GM12891 (cell line): ENCODE data around the gene CLUH.

Experiments used
- DNase-seq: peaks from one replicate; pipeline ENCODE4 v3.0.0; 2011; ENCODE audit warnings: low spot score; ENCODE audit not compliant: insufficient read length
- FAIRE-seq: peaks from 2 replicates; lab custom pipeline; 2011; peaks lifted over from hg19 to GRCh38; lab: Jason Lieb, UNC
- PAX5 ChIP-seq: IDR thresholded peaks from 2 replicates; pipeline ENCODE4 v1.6.1; 2011; ENCODE audit warnings: low read length, moderate library complexity, mild to moderate bottlenecking; ENCODE audit not compliant: insufficient read depth, severe bottlenecking
- POLR2A ChIP-seq: IDR thresholded peaks from 2 replicates; pipeline ENCODE4 v1.6.1; 2011; ENCODE audit warnings: low read depth, low read length, control low read depth
- POLR2AphosphoS5 ChIP-seq: IDR thresholded peaks from 2 replicates; pipeline ENCODE4 v1.6.1; 2011; ENCODE audit warnings: low read depth, low read length, control low read depth
- POU2F2 ChIP-seq: IDR thresholded peaks from 2 replicates; pipeline ENCODE4 v1.6.1; 2011; ENCODE audit warnings: low read depth, mild to moderate bottlenecking, control low read depth, low read length, moderate library complexity
- SPI1 ChIP-seq: IDR thresholded peaks from 2 replicates; pipeline ENCODE4 v1.6.1; 2011; ENCODE audit warnings: low read depth, low read length, control low read depth
- TAF1 ChIP-seq: IDR thresholded peaks from 2 replicates; pipeline ENCODE4 v1.6.1; 2011; ENCODE audit warnings: low read depth, low read length, control low read depth

Gene CLUH

DNA sequence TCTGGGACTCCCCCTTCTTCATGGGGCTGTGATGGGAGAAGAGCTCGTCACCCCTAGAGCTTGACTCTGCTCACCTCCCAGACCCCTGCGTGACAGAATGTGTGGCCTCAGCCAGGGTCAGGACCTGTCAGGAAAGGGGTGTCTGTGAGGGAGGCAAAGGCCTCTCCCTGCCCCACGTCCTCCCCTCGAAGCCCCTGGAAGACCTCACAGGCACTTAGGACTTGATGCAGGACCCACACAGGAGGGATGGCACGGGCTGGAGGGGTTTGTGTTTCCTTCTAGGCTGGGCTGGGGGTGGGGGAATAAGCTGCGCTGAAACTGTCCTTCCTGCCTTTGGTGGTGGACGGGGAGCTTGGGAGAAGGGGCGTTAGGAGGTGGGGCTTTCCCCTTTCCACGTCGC, 11.0 kb upstream of the CLUH start:
- TF ChIP-seq POLR2AphosphoS5, result no peak
- no peak for TF ChIP-seq POU2F2
- no peak for TF ChIP-seq PAX5
- TF ChIP-seq TAF1, result no peak
- no peak for TF ChIP-seq POLR2A
- TF ChIP-seq SPI1, result no peak
- DNase-seq (no peak), FAIRE-seq (no peak)

DNA sequence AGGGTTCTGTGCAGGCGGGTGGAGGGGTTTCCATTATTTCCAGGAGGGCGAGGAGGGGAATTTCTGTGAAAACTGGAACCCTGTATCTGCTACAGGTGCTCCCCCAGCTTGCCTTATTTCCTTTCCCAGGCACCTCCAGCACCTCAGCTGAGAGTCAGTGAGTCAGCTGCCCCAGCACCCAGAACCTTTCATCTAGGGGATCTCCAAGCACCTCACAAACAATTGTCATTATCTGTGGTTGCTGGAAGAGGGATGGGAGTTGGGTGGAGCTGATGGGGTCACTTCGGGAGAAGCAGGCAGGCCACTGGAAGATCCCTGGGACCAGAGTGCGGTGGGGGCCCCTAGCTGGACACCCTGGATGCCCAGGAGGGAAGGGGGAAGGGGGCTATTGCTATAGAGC, 10.0 kb upstream of the CLUH start:
- FAIRE-seq (no peak), DNase-seq (no peak)
- TF ChIP-seq PAX5 (no peak), TAF1 (no peak)

DNA sequence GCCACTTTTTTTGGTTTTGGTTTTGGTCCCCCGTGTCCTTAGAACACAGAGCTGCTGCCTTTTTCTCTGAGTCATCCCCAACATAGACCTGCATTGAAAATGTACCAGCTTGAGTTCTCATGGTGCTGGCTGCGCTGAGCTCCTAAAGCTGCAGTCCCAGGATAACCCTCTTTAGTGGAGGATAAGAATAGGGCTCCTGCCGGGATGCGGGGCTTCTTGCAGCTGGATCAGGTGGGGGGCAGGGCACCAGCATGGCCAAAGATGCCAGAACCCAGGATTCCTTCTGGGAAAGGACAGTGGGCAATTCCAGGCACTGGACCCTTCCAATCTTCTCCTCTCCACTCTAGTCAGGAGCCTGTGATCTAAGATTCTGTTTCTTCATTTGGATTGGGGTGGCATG, 8.3 kb upstream of the CLUH start:
- TF ChIP-seq POU2F2 (no peak), PAX5 (no peak), POLR2A (no peak), SPI1 (no peak), POLR2AphosphoS5 (no peak), TAF1 (no peak)
- no peak for FAIRE-seq
- no peak for DNase-seq

DNA sequence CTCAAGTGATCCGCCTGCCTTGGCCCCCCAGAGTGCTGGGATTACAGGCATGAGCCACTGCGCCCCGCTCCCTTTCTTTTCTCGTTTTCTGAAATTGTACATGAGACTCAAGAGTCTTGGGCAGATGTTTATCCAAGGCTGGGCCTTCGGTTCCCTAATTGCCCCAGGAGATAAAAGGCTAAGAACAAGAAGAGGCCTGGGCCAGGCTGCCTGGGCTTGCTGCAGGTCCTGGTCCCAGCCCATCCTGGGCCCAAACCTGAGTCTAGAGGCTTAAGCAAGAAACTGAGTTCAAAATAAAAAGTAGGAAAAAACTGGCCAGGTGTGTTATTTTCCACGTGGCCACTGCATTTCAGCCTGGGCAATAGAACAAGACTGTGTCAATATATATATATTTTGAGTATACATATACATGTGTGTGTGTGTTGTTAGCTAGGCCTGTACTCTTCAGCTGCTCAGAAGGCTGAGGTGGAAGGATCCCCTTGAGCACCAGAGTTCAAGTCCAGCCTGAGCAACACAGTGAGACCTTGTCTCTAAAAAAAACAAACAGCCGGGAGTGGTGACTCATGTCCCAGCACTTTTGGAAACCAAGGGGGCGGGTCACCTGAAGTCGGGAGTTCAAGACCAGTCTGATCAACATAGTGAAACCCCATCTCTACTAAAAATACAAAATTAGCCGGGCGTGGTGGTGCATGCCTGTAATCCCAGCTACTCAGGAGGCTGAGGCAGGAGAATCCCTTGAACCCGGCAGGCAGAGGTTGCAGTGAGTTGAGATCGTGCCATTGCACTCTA, 6.8 kb upstream of the CLUH start:
- DNase-seq, result no peak
- TF ChIP-seq TAF1 (no peak), POLR2A (no peak), PAX5 (no peak), POLR2AphosphoS5 (no peak), POU2F2 (no peak), SPI1 (no peak)
- no peak for FAIRE-seq

DNA sequence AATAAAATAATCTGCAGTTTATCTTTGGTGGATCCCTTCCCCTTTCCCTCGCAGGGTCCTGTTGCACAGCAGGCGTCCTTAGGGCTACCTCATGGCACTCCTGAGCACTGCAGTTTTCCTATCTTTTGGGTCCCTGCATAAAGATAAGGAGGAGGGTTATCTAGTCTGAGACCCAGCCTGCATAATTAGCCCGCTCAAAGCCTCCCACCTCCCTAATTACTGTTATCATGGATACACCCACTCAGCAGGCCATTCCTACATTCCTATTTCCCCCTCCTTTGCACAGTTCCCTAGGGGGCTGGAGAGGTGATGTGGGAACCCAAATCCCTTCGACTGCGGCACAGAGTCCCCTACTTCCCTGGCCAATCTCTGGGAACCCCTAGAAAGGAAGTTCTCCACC, 5.1 kb upstream of the CLUH start:
- FAIRE-seq, result no peak
- TF ChIP-seq PAX5, result no peak
- no peak for DNase-seq

DNA sequence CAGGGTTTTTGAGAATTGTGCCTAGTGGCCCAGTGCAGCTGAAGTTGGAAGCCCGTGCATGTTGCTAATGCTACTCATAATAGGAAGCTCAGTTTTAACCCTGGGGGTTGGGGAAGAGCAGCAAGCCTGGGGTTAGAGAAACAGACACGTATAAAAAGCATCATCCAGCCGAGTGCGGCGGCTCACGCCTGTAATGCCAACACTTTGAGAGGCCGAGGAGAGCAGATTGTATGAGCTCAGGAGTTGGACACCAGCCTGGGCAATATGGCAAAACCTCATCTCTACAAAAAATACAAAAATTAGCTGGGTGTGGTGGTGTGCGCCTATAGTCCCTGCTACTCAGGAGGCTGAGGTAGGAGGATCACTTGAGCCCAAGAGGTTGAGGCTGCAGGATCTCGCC, 2.3 kb upstream of the CLUH start:
- TF ChIP-seq PAX5 (no peak), POLR2AphosphoS5 (no peak), POLR2A (no peak), SPI1 (no peak), POU2F2 (no peak), TAF1 (no peak)
- FAIRE-seq (no peak), DNase-seq (no peak)

DNA sequence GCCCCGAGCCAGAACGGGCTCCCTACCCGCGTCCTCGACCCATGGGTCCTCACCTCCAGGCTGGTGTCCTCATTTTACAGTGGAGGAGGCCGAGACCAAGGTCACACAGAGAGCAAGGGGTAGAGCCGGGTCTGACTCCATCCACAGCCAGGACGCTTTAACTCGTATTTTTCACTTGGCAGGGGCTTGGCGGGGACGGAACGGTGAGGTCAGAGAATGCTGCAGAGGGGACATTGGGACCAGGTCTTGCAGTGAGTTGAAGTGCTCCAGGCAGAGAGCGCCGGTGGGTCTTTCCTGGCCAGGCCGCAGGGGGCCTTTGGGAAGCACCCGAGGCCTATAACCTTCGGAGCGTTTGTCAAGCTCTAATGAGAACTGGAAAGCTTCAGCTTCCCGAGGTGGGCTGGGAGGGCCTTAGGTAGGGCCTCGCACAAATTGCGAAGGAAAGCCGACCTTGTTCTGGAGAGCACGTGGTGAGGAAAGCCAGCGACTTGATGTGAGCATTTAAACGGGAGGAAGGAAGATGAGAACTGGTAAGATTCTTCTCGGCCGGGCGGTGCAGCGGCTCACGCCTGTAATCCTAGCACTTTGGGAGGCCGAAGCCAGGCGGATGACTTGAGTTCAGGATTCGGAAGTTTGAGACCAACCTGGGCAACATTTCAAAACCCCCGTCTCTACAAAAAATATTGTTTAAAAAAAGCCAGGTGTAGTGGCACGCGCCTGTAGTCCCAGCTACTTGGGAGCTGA, 908 bp upstream of the CLUH start:
- FAIRE-seq, result no peak
- TF ChIP-seq SPI1, result no peak
- TF ChIP-seq TAF1, result no peak
- no peak for TF ChIP-seq PAX5
- no peak for TF ChIP-seq POLR2A
- no peak for DNase-seq

DNA sequence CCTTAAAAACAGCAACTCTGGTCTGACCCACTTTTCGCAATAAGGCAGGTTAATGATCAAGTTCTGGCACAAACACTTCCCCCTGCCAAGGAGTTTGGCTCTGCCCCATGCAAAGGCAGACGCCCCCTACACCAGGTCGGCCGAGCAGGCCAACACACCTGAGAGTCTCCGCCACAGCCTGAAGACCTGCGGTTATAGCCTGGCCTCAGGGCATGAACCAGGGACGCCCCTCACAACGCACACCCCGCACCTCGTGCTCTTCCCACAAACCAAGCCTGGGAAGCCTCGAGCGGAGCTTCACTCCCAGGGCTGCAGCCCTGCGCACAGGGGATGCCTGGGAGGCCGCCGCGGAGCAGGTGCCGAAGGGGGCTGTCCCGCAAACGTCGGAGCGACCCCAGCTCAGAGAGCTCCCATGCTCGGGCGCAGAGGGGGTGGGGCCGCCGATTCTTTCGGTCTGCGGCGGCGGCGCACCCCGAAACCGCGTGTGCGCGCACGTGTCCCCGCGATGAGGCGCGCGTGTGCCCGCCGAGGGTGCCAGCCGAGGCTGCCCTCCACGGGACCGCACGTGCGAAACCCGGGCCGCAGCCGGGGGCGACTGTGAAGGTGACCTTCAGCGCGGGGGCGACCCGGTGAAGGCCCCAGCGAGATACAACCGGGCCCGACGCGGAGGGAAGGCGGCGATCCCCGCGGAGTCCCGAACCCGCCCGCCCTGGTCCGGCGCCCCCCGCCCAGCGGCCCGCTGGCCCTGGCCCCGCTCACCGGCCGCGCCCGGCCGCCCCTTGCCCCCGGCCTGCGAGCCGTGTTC, 559 bp downstream of the CLUH start:
- FAIRE-seq (peak; percentile 80), DNase-seq (no peak)
- TF ChIP-seq POLR2AphosphoS5 (no peak), SPI1 (no peak), PAX5 (no peak), POU2F2 (no peak), POLR2A (no peak), TAF1 (no peak)

DNA sequence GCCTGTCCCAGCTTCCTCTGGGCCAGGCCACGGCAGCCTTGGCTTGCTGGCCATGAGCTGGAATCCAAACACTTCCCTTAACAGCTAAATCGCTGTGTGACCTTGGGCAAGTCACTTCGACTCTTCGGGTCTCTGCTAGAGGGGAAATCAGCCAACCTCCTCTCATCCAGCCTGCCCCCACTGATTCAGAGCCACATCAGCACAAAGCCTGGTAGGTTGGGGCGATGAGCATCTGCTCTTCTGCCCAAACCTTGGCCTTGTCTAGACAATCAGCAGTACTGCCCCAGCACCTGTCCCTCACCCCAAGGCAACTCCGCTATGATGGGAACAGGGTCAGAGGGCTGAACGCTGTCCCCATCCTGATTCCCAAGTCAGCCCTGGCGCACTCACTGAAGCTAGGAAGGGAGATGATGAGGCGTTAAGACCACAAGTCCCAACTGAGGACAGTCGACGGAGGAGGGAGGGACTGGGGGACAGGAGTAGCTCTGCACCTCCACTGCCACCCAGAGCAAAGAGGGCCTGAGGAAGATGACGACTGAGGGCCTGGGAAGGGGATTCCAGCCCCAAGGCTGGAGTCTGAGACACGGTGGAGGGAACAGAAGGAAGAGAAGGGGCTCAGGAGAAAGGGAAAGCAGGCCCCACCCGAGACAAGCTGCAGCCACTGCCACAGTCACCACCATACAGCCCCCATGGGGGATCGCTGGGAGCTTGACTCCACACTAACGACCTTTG, 1.3 kb downstream of the CLUH start:
- TF ChIP-seq SPI1 (no peak), PAX5 (no peak), TAF1 (no peak), POU2F2 (no peak), POLR2A (no peak), POLR2AphosphoS5 (no peak)
- peak; percentile 54 for FAIRE-seq
- no peak for DNase-seq

DNA sequence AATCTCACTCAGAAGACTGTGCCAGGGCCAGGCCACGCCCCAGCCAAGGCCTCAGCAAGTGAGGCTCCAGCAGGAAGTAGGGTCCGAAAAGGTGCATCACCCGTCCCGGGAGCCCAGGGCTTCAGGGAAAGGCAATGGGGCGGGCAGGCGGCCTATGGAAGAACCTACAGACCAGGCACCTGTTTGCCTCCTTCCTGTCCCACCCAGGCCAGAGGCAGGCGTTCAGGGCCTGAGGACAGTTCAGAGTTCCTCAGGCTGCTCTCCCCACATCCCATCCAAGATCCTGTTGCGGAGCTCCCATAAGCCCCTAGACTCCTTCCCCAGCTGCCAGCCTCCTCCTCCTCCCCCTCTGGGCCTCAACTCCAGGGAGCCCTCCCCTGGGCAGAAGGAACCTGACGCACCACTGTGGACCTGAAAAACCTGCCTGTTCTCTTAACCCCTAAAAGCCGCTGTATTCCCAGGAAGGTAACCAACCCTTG, 2.3 kb downstream of the CLUH start:
- DNase-seq, result no peak
- peak; percentile 28; the same call in 1 of the 2 replicates for TF ChIP-seq POLR2AphosphoS5
- no peak for TF ChIP-seq PAX5
- FAIRE-seq, result no peak
